ENCODE measurements around the gene STPG3. TPM values are rescaled to one million over a fixed set of nuclear protein-coding genes. Genes with fewer than 3 reads are reported as not detected.

Gene STPG3
- polyA plus RNA-seq, 12 donors, result 0.24 to 0.54 (median 0.30) TPM; not detected in 6

- no peak for DNase-seq
Observed at GRCh38 chr9:137278721-137279711, 27.9 kb downstream of the STPG3 start.

DNA sequence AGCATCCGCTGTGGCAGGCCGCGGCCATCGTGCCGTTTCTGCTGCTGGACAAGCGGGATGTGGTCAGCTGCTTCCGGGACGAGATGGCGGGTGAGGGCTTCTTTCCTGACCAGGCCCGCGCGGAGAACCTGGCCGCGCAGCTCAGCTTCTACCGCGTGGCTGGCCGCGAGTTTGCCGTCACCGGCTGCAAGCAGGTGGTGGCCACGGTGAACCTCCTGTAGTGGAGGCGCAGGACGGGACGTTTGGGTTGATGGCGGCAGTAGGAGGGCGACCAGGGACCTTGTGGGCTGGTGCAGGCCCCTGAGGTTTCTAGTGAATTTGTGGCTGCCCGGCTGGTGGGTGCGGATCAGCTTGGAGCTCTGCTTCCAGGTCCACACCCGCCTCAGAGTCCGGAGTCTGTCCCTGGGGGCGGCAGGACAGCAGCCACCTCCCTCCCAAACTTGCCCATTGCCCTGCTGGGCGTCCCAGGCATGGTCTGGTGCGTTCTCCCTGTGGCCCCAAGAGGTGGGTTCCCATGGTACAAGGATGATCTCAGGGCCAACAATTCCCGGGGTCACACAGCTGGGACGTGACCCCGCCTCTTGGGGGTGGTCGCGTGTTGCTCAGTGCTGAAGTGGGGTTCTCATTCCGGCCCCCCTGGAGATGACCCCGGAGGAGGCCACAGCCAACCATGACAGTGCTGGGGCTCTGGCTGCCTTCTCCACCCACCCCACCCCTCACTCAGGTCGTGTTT is 28.8 kb downstream of the STPG3 start:
- DNase-seq, result no peak

GRCh38 chr9:137280474-137281344 is 29.6 kb downstream of the STPG3 start:
- no peak for DNase-seq

DNA sequence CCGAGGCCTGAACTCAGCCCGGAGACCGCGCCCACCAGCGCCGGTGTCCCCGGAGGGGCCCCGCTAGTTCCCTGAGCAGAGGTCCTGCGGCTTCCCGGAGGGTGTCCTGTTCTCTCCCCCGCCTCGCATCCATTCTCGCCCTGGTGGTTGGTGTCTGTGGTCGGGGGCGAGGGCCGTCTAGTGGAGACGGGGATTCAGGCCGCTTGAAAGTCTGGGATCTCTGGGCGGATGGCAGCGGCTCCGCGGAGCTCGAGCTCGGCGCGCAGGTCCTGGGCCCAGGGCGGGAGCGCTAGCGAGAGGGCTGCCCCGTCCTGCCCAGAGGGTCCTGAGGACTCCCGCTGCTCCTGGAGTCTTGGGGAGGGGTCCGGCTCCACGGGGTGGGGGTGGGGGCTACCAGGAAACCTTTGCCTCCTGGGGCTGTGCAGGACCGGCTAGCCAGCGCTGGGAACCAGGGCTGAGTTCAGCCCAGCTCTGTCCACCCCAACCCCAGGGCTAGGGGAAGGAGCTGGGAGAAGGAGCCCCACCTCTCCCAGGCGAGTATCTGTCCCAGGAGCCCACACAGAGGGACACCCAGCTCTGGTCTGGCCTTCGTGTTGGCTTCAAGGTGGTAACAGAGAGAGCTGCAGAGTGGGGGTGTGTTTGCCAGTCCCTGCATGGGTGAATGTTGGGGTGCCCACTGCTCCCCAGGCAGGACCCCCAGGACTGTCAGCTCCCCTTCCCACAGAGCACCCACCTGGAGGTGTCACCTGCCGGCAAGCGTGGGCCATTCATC is 30.4 kb downstream of the STPG3 start:
- DNase-seq, result no peak

- DNase-seq, result no peak
Observed at GRCh38 chr9:137286975-137287383, 35.9 kb downstream of the STPG3 start.

DNA sequence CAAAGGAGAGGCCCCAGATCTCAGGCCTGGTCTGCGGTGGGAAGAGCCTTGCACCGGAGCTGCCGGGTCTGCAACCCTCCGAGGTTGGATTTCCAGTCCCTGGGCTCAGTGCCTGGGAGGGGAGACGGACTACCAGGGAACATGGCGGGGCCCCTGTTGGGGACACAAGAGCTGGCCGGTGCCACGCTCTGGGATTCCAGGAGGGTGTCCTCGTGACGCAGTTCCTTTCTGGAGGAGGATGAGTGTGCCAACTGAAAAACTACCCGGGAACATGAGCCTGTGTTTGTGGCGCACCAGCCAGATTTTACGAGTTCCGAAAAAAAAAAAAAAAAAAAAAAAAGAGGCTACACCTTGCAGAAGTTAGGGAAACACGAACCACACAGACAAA is 42.0 kb downstream of the STPG3 start:
- no peak for DNase-seq

GRCh38 chr9:137293482-137294090 is 42.5 kb downstream of the STPG3 start:
- no peak for DNase-seq

DNA sequence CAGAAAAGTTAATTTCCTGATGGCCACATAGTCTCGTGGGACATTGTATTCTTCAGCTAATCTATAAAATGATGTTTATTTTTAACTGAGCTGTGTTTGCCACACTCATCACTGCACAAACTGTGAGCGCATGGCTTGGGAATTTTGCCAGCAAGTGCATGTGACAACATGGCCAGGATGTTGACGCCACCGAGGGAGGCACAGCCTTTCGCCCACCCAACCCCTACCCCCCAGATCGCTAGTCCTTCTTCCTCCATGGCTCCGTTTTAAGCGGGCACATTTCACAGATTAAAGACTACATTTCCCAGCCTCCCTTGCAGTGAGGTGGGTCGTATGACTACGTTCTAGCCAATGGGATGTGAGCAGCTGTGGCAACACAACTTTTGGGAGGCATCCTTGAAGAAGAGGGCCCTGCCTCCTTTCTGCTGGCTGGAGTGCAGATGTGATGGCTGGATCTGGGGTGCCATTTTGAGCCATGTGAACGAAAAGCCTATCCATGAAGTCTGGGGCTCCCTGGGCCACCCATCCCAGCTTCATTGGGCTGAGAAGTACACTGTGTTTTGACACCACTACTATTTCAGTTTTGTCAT is 43.1 kb downstream of the STPG3 start:
- no peak for DNase-seq

DNA sequence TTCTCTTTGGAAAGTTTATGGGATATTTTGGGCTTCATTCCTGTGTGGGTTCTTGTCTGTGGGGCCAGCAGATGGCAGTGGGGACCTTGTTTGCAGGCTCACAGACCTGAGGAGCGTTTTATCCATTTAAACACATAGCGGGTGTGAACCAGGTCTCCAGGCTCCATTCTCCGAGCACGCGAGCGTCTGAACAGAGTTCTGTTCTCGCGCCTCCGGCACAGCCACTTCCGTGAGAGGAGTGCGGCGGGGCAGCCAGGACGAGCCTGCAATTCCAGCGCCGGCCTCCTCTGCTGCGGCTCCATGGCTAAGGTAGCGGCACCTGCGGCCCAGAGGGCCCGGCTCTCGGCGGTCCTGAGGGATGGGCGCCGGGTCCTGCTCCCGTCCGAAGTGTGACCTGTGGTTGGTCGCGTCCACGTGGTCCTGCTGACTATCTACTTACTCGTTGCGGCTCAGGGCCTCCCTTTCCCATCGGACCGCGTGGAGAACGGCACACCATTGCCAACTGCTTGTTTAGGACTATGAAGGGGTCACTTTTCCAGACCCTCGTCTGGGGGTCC is 43.7 kb downstream of the STPG3 start:
- no peak for DNase-seq

DNA sequence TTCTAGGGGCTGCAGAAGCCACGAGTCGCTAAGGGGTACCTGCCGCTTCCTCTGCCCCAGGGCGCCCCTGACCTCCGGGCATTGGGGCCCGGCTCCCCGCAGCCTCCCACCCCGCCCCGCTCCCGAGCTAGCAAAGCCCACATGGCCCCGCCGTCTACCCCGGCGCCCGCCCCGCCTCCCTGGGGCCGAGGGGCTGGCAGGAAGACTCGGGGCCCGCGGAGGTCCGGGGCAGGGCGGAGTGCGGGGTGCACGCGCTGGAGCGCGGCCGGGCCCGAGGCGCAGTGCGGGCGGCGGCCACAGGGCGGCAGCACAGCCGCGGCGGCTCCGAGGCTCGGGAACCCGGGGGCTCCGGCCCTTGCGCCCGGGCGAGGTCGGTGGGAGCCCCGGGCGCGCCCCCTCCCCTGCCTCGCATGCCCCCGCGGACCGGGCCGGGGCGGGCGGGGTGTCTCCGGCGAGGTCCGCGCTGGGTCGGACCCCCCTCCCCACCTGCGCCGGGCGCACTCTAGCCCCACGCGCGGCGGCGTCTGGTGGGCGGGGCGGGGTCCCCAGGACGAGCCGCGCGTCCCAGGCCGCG is 44.2 kb downstream of the STPG3 start:
- DNase-seq, result no peak

GRCh38 chr9:137295849-137296669 is 45.0 kb downstream of the STPG3 start:
- no peak for DNase-seq

- DNase-seq, result no peak
Observed at GRCh38 chr9:137296670-137297664, 45.9 kb downstream of the STPG3 start.

- no peak for DNase-seq
Observed at GRCh38 chr9:137297966-137298365, 46.9 kb downstream of the STPG3 start.

DNA sequence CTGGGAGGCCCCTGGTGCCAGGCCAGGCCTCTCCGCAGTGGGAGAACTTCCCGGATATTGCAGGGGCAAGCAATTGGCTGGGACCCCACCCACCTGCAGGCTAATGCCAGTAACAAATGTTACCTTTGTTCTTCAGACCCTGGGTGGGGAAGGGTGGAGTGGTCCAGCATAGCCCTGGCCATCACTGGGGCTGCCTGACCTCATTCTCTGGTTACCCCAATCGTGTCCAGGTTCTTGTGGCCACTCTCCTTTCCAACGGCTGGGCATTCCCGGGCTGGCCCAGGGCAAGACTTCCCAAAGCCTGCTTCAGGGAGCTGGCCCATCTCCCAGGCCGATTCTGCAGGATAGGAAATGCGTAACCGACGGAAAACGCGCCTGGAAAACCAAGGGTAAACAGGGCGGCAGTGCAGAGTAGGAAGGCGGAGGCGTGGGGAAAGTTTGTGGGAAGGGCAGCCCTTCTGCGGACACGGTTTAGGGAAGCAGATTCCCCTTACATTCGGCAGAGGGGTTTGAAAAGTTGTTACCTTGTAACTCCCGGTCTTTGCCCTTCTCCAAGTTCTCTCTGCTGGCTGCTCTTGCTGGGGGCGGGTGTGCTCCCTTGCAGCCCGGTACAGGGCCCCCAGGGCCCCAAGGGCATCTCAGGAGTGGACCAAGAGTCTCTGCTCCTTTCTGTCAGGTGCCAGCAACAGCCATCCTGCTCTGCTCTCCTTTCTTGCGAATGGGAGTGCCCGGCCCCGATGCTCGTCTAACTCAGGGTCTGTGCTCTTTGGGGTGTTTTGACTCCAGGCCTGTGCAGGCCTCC is 47.5 kb downstream of the STPG3 start:
- DNase-seq, result no peak

- no peak for DNase-seq
Observed at GRCh38 chr9:137299203-137299565, 48.1 kb downstream of the STPG3 start.

DNA sequence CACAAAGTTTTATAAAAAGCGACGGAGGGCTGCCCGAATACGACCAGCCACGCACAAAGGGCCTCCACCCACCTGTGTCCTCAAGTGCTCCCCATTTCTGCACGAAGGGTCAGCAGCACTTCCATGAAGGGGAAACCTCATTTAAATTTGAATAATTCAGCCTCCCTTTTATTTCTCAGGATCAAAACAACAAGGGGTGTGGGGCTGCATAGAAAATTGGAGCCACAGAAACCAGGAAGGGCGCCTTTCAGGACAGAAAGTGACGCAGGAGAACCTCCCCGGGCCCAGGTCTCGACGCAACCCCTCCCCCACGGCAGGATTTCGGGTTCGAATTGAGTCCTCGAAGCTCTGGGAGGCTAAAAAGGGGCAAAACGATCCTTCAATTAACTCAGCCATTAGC is 48.9 kb downstream of the STPG3 start:
- DNase-seq, result no peak

Measured in muscle of arm (tissue), 12 donors.